Fibroblast of pulmonary artery (primary cell): ENCODE measurements around the gene TIMP3.

Source experiments
- DNase-seq: peaks from one replicate; pipeline ENCODE4 v3.0.0-alpha.2; 2010; ENCODE audit warnings: low read depth
- H3K4me3 ChIP-seq: replicated peaks from 2 replicates; pipeline ENCODE4 v1.5.1; 2011; ENCODE audit warnings: low read depth, mild to moderate bottlenecking, control low read depth, low read length, moderate library complexity
- CTCF ChIP-seq: IDR thresholded peaks from 2 replicates; pipeline ENCODE4 v1.5.1; 2011; ENCODE audit warnings: mild to moderate bottlenecking, control low read depth, low read length, inconsistent platforms; ENCODE audit errors: missing control alignments

The TIMP3 gene

GRCh38 chr22:32874385-32874784 is 72.9 kb downstream of the TIMP3 start:
- H3K4me3 ChIP-seq: no peak overlapping the region
- no peak for TF ChIP-seq CTCF
- DNase-seq: no peak

GRCh38 chr22:32874976-32875375 is 73.5 kb downstream of the TIMP3 start:
- DNase-seq: no peak
- TF ChIP-seq CTCF: no peak
- H3K4me3 ChIP-seq: no peak overlapping the region

GRCh38 chr22:32876516-32876915 is 75.0 kb downstream of the TIMP3 start:
- no peak for DNase-seq
- H3K4me3 ChIP-seq: no peak overlapping the region
- TF ChIP-seq CTCF: no peak

- TF ChIP-seq CTCF: no peak
- DNase-seq: peak; percentile 22
- H3K4me3 ChIP-seq: no peak overlapping the region
Measured at GRCh38 chr22:32877196-32877595, 75.7 kb downstream of the TIMP3 start.

- no peak overlapping the region for H3K4me3 ChIP-seq
- TF ChIP-seq CTCF: no peak
- DNase-seq: no peak
Measured at GRCh38 chr22:32879550-32879949, 78.0 kb downstream of the TIMP3 start.

GRCh38 chr22:32880061-32880460 is 78.6 kb downstream of the TIMP3 start:
- DNase-seq: peak; percentile 67
- no peak overlapping the region for H3K4me3 ChIP-seq
- no peak for TF ChIP-seq CTCF

GRCh38 chr22:32880505-32880892 is 79.0 kb downstream of the TIMP3 start:
- no peak for TF ChIP-seq CTCF
- H3K4me3 ChIP-seq: no peak overlapping the region
- no peak for DNase-seq
